Measurements from ENCODE around the gene C11orf87. TPM values are rescaled to one million over a fixed set of nuclear protein-coding genes. Genes with fewer than 3 reads are reported as not detected.
A peak's percentile ranks its signal among the peaks of the same experiment; 100 is the strongest.

C11orf87 gene
- total RNA-seq, 1 donor: 0.09 TPM

- TF ChIP-seq, protein P1, sequence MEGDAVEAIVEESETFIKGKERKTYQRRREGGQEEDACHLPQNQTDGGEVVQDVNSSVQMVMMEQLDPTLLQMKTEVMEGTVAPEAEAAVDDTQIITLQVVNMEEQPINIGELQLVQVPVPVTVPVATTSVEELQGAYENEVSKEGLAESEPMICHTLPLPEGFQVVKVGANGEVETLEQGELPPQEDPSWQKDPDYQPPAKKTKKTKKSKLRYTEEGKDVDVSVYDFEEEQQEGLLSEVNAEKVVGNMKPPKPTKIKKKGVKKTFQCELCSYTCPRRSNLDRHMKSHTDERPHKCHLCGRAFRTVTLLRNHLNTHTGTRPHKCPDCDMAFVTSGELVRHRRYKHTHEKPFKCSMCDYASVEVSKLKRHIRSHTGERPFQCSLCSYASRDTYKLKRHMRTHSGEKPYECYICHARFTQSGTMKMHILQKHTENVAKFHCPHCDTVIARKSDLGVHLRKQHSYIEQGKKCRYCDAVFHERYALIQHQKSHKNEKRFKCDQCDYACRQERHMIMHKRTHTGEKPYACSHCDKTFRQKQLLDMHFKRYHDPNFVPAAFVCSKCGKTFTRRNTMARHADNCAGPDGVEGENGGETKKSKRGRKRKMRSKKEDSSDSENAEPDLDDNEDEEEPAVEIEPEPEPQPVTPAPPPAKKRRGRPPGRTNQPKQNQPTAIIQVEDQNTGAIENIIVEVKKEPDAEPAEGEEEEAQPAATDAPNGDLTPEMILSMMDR (IDR thresholded peaks at IDR 0.05; ENCODE audit: insufficient read depth, low read length): no peak
- no peak overlapping the region for H3K4me3 ChIP-seq (ENCODE audit: low read depth, low read length)
- peak; percentile 71 for DNase-seq (ENCODE audit: low read depth)
Measured at GRCh38 chr11:109435121-109435742, 13.2 kb downstream of the C11orf87 start.

DNA sequence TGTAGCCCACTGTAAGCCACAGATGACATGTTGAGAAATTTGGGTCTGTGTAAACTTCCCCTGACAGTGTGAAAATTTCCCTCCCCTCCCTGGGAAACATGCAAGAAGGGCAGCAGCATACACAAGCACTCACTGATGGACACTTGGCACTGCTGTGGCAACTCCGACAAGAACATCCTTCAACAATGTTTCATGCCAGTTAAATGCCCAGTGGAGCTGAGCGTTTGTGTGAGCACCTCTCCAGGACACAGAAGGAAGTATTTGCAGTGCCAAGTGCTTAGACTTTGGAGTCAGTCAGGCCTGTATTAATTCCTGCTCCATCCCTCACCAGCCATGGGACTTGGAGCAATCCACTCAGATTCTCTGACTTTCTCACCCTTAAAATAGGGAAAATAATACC lies 17.7 kb downstream of the C11orf87 start:
- no peak for DNase-seq (ENCODE audit: low read depth)
- H3K4me3 ChIP-seq (ENCODE audit: low read depth, low read length): no peak overlapping the region
- TF ChIP-seq, protein P1 (IDR thresholded peaks at IDR 0.05; ENCODE audit: insufficient read depth, low read length): no peak

GRCh38 chr11:109443052-109443451 lies 21.1 kb downstream of the C11orf87 start:
- TF ChIP-seq, protein P1 (IDR thresholded peaks at IDR 0.05; ENCODE audit: insufficient read depth, low read length): no peak
- no peak overlapping the region for H3K4me3 ChIP-seq (ENCODE audit: low read depth, low read length)
- DNase-seq (ENCODE audit: low read depth): no peak

DNA sequence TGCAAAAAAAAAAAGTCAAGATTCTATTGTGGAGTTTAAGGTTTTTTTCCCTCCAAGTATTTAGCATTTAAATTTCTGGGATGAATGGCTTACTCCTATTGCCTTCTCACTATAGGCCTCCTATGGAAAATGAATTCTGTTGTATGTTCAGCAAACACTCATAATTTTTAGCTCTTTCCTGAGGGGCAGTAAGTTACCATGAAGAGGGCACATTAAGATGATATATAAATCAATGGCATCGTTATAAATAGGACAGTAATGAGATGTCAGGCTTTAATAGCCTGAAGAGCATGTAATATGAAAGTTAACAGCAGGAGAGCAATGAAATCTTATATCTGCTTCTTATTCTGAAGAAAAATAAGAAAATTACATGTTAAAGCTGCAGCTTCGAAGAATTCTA lies 32.9 kb downstream of the C11orf87 start:
- DNase-seq (ENCODE audit: low read depth): no peak
- TF ChIP-seq, protein P1 (IDR thresholded peaks at IDR 0.05; ENCODE audit: insufficient read depth, low read length): no peak
- H3K4me3 ChIP-seq (ENCODE audit: low read depth, low read length): no peak overlapping the region

Measured in fibroblast of the aortic adventitia (primary cell).